ENCODE results near the gene FAM135A.

GRCh38 chr6:70552974-70553373 lies 139.7 kb downstream of the FAM135A start:
- TF ChIP-seq CTCF (conservative IDR thresholded peaks at IDR 0.05) (no peak), EZH2 (IDR thresholded peaks at IDR 0.05; ENCODE audit: low read depth) (no peak)

All from PC-9 (cell line).